NCI-H1092 treated with DMSO at 0.1 percent for 48 hours (cell line): Measurements from ENCODE around the gene FMN2.

Experiments
- DNase-seq: peaks from one replicate; lab custom pipeline; 2025; lab: John Stamatoyannopoulos, UW

FMN2 gene

DNA sequence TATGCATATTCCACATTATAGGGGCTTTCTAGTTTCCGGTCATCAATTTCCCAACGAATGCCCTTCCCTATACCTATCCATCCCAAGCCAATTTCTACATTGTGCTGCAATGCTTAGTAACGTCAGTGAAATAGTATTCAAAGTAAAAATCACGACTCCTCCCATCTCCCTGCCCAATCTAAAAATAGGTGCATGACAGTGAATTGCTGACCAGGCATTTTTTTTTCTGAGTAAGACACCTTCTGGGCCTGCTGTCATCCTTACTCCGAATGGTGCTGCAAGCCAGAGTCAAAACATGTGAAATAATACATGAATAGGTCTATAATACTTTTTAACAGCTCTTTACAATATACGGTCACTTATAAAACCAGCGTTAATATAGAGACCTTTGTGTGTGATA lies 400.1 kb downstream of the FMN2 start:
- no peak for DNase-seq

- no peak for DNase-seq
These were observed 401.3 kb downstream of the FMN2 start for GRCh38 chr1:240492832-240493440.

DNA sequence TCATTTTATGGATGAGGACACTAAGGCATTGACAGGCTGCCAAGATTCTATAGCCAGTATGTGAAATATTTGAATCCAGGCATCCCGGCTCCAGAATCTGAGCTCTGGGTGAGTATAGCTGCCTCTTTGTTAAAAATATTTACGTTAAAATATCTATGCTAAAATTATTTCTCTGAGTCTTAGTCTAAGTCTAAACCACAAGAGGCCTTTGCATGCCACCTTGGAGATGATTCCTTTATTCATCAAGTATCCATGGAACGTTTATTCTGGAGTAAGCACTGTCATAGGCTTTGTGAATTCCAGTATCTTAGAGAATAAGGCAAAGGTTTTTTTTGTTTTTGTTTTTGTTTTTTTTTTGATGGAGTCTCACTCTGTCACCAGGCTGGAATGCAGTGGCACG lies 403.9 kb downstream of the FMN2 start:
- DNase-seq = no peak

- no peak for DNase-seq
These were observed 404.7 kb downstream of the FMN2 start for GRCh38 chr1:240496356-240496755.

DNA sequence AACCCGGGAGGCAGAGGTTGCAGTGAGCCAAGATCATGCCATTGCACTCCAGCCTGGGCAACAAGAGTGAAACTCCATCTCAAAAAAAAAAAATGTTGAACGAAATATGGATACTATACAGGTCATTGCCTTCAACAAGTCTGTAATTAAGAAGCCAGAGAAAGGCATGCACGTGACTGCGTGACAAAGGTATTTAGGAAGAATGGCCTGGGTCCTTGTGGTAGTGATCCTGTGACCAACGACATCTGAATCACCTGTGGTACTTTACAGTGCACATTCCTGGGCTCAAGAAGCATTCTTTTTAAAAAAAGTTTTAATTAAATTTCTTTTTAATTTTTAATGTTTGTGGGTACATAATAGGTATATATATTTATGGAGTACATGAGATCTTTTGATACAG lies 405.3 kb downstream of the FMN2 start:
- no peak for DNase-seq

- DNase-seq = no peak
These were observed 406.2 kb downstream of the FMN2 start for GRCh38 chr1:240497908-240498307.

- no peak for DNase-seq
These were observed 406.7 kb downstream of the FMN2 start for GRCh38 chr1:240498335-240498734.

DNA sequence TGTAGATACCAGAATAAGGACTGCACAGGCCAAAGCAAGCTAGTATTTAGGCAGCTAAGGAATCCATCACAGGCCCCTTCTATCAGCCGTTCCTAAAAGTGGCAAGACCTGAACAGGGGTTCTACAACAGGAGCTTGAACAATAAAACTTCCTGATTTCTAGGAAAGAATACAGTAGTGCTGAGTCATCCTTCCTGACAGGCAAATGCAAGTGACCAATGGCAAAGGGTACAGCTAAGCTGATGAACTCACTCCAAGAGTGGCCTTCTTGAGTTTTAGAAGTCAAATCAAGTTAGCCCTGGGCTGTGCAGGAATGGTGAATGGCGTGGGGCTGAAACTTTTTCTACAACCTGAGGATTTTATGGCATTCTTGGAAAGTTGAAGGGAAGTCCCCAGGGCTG lies 407.3 kb downstream of the FMN2 start:
- no peak for DNase-seq

- no peak for DNase-seq
These were observed 409.0 kb downstream of the FMN2 start for GRCh38 chr1:240500647-240501046.

- no peak for DNase-seq
These were observed 409.4 kb downstream of the FMN2 start for GRCh38 chr1:240501115-240501514.

DNA sequence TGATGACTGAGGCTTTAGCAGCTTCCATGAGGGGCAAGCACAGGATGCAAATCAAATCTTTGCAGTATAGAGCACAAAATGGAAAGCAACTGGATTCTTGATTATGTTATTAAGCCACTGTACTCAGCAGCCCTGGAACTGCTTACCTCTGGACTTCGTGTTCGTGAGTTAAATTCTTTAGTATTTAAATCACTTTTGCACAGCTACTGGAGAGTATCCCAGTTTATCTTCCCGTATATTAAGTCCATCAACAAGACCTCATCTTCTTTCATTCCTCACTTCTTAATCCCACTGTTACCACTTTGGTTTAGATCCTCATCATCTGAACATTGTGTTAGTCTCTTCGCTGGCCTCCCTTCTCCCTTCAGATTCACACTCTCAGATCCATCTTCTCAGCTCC lies 411.4 kb downstream of the FMN2 start:
- DNase-seq = no peak

DNA sequence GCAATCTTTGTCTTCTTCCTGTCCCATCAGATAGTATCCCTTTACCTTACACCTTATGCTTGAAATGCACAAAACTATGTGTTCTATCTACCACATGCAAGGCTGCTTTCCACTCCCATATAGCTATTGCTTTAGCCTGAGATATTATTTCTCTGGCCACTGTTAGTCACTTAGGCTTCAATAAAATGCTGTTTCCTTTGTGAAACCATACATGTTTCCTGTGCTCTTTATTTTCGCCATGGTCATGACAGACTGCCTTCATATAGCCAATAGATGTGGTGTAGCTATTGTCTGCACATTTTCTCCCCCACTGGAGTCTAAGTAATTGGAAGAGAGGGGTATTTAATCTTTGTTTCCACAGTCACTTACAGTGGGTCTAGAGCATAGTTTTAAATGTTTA lies 411.9 kb downstream of the FMN2 start:
- no peak for DNase-seq

DNA sequence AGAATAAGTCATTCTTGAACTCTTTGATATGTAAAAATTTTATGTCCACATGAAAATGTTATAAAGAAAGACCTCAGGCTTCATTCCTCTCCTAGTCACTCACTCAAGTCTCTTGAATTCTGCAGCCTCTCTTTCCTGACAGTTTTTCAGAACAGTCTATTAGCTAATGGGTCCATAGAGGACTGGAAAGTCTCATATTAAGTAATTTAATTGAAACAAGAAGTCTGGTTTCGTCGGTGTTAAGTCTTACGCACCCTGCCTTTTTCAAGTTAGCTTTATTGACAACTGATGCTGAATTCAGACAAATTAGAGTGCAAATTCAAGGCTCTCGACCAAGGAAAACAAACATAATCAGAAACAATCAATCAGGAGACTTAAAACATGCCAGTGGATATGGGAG lies 414.5 kb downstream of the FMN2 start:
- DNase-seq = no peak

- DNase-seq = no peak
These were observed 416.5 kb downstream of the FMN2 start for GRCh38 chr1:240508201-240508600.

DNA sequence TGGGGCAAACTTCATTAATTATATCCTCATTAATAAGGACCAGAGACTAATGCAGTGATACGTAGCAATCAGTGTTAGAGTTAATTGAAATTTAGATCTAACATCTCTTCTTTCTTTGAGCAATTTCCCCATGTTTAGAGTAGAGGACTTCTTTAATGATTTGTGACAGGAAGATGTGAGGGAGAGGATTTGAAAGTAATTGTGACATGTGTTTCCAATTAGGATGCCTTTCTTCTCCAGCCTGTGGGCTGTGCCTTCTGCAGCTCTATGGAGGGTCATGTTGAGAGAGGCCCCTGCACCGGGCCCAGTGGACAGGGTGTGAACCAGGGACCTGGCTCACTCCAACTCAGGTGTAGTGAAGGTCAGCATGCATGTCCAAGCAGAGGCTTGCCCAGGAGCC lies 417.3 kb downstream of the FMN2 start:
- no peak for DNase-seq

DNA sequence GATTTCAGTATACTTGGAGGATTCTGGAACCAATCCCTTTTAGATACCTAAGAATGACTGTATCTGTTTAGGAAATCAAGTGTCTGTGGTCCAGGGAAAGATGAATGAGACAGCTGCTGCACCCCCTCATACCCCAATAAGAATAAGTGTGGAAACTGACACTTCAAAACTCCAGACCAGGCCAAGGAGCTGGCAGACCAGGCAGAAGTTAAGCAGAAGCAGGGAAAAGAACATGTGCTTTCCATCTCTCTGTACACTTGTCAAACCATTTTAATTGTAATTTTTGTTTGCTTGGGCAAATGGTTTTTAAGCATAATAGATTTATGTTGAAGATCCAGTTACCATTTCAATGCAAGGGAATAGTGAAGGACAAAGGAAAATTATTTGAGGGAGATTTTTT lies 420.1 kb downstream of the FMN2 start:
- no peak for DNase-seq

- DNase-seq = no peak
These were observed 423.8 kb downstream of the FMN2 start for GRCh38 chr1:240515505-240515904.

DNA sequence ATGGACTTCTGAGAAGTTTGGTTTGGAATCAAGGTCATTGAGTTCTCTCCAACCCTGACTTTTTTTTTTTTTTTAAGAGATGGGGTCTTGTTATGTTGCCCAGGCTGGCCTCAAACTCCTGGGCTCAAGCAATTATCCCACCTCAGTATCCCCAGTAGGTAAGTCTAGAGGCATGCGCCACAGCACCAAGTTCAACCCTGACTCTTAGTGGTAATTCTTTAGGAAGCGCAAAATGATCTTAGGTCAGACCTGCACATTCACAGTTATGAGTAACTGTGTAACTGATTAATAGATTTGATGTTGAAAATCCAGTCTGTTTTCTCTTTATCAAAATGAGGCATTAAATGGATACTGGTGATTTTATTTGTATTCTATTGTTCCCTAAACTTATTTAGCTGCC lies 424.4 kb downstream of the FMN2 start:
- DNase-seq = no peak

DNA sequence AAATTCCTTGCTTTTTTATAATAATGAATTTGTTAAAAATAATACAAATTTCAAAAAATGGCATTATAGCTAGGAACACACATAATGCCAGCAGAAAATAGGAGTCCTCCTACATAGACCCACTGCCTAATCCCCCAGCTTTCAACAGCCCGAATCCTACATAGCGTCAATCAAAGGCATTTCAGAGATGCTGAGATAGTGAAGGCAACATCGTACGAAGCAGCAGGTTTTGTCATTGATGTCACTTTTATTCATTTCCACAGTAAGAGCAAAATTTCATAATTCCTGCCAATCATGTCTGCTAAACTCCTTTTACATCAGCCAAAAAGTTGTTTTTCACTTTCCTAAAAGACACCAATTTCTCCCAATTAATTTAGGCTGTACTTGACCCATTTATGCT lies 426.2 kb downstream of the FMN2 start:
- DNase-seq = no peak

DNA sequence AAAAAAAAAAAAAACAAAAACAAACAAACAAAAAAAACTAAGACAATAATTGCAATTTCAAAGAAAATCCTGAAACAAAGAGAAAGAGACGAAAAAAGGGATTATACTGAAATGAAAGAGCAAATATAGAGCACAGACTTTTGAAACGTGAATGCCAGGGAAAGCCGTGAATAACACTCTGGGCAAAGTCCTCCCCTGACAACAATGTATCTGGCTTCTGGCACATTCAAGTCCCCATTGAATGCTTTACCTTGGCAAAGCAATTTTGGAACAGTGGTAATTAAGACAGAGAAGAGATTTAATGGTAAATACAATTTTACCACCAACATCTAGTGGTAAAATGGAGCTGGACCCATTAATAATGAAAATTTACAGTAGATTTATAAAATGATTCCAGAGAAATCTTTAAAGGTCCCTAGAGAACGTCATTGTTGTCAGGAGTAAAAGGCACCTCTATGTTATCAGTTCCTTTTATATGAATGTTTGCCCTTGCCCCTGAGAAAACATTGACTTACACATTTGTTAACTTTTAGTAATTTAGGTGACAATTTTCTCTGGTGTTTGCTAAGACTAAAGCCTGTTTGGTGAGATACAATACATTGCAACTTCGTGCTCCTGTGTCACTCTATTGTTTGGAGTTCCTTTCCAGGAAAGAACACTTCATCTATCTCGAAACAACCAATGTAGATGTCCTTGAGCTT lies 430.6 kb downstream of the FMN2 start:
- peak; percentile 17 for DNase-seq

- no peak for DNase-seq
These were observed 432.8 kb downstream of the FMN2 start for GRCh38 chr1:240524356-240525069.
